Upper lobe of left lung (tissue), 4 donors: Measurements from ENCODE around the gene EML1.

ENCODE experiments used
- EP300 ChIP-seq, 4 donors: sonication (generic); formaldehyde crosslinking; IDR thresholded peaks; one replicate each; pipeline ENCODE4 v1.5.1; 2017; ENCODE audit warnings: antibody characterized with exemption in 4 of 4, control low read depth in 2 of 4
- POLR2A ChIP-seq, 4 donors: fragments of 450-650 bp; IDR thresholded peaks; one replicate each; pipeline ENCODE4 v1.5.1; 2016 to 2017; ENCODE audit warnings: antibody characterized with exemption in 4 of 4, mild to moderate bottlenecking in 2 of 4
- TF ChIP-seq, protein P1 (sequence below), 6 experiments: fragments of 450-650 bp in 4 of 6; fragments of 200-600 bp in 2 of 6; sonication (generic) in 2 of 6; IDR thresholded peaks; one replicate each; pipeline ENCODE4 v1.5.1; 2016 to 2019; ENCODE audit warnings: antibody characterized with exemption in 6 of 6

- TF ChIP-seq EP300 (IDR thresholded peaks at IDR 0.05) = no peak
- TF ChIP-seq, protein P1, sequence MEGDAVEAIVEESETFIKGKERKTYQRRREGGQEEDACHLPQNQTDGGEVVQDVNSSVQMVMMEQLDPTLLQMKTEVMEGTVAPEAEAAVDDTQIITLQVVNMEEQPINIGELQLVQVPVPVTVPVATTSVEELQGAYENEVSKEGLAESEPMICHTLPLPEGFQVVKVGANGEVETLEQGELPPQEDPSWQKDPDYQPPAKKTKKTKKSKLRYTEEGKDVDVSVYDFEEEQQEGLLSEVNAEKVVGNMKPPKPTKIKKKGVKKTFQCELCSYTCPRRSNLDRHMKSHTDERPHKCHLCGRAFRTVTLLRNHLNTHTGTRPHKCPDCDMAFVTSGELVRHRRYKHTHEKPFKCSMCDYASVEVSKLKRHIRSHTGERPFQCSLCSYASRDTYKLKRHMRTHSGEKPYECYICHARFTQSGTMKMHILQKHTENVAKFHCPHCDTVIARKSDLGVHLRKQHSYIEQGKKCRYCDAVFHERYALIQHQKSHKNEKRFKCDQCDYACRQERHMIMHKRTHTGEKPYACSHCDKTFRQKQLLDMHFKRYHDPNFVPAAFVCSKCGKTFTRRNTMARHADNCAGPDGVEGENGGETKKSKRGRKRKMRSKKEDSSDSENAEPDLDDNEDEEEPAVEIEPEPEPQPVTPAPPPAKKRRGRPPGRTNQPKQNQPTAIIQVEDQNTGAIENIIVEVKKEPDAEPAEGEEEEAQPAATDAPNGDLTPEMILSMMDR (IDR thresholded peaks at IDR 0.05) = no peak
- no peak for TF ChIP-seq POLR2A (IDR thresholded peaks at IDR 0.05)
These were observed 47.8 kb upstream of the EML1 start for GRCh38 chr14:99745307-99745951.
